Stimulated activated CD8-positive, alpha-beta memory T cell treated with anti-CD3 and anti-CD28 coated beads, Interleukin-15, amount 100 ng/mL, for 24 hours (primary cell): ENCODE measurements around the gene HMCN1.

ENCODE experiments used
- DNase-seq: peaks from one replicate; pipeline ENCODE4 v3.0.0-alpha.2; 2020; ENCODE audit warnings: low read depth

Gene HMCN1

DNA sequence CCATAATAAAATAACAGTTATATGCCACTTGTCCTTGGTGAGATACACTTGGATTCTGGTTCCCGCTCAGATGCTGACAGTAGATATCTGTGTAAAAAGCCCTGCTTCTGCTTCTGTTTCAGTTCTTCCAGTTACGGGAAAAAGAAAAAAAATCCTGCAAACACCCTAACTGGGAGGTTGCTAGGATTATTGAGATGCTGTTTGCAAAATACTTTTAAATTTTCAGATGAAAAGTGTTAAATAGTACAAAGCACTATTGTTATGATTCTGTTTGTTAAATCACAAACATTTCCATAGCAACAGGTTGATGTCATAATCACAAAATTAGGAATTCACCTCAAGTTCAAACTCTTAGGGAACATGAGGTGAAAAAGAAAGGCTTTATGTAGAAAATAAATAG is 232.3 kb downstream of the HMCN1 start:
- no peak for DNase-seq

DNA sequence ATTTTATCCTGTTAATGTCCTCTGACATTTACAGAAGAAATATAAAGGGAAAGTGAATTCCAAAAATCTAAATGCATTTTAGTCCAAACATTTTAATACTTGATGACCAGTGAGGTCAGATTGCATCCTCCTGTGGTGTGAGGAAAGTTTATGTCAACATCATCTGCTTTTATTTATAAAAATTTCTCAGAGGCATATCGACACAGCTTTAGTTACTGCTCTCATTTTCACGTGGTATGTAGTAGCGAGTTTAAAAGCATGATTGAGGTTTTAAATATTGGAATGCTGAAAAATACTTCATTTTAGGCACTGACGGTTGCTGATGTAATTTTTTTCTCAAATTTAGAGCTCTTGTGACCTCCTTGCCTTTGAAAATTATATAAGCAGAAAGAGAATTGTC is 234.8 kb downstream of the HMCN1 start:
- no peak for DNase-seq

DNA sequence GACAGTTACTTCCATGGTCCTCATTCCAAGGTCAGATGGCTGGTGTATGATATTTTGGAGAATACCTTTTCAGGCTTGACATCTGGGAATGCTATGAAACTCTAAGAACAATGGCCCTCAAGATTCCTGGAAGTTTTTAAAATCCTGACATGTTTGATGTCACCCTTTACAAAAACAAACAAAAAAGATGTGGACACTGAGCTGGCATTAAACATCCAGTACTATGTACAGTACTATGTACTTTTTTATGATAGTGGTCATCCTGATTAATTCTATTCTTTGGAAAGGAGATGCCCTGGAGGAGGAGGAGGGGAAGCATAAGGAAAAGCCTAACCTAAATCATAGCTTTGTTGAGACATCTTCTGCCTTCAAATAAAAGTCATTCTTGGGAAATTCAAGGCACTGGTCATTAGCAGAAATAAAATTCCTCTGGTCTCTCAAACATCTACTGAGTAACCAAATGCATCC is 235.4 kb downstream of the HMCN1 start:
- DNase-seq, result no peak

DNA sequence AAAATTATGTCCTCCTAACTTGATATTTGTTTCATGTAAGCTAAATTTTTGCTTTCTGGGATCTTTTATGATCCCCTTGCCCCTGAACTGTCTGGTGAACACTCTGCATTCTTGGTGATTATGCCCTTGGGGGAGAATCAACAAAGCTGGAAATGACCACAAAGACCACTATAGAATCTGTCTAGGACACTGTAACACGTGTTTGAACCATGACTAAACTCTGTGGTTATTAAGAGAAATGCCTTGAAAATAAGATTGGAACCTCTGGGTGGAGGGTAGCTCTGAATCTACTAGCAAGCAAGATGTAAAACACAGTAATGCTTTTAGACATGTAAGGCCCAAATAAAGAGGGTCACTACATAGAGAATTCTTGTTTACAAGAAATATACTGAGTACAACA is 237.5 kb downstream of the HMCN1 start:
- no peak for DNase-seq

DNA sequence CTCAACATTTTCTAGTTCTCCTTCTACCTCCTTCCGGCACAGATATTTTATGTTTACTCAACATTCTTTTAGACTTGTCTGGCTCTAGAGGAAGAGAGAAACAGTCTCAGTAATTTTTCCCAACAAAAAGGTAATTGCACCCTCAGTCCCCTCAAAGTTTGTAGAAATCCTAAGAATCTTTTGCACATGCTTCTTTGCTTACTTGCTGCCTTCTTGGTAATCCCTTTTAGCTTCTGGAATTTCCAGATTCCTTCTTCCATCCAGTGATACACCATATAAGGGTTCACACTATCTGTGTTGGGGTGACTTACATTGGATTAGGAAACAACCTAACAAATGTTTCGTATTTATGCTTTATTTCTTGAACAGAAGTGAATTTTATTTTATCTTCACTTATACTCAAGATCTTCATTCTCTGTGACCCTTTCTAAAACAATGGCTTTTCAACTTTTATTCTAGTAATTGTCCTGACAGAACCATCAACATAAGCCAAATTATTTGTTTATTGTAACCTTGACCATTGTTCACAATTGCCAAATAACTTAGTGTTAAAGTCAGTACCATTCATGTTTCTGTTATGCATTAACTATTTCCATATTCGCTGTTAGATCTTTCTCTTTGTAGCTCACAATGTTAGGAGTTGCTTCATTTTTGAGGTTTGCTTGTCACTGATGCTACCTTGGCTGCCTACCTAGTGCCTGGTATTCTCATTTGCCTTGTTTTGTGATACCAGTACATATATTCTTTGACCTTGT is 238.1 kb downstream of the HMCN1 start:
- no peak for DNase-seq

DNA sequence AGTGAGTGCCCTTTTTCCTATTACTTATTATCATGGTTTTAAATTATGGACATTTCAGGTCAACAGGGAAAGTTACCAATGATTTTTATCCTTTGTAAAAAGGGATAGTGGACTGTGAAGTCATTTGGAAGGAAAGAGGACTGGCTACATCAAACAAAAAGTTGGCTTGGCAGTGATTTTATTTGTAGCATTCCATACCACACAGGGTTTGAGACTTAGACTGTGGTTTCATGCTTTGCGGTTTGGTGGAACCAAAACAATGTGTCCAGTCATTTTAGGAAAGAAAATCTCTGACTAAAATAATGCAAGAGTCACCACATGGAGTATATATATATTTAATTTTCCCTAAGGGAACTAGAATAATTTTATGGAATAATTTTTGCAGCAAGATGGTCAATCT is 239.5 kb downstream of the HMCN1 start:
- DNase-seq, result no peak

DNA sequence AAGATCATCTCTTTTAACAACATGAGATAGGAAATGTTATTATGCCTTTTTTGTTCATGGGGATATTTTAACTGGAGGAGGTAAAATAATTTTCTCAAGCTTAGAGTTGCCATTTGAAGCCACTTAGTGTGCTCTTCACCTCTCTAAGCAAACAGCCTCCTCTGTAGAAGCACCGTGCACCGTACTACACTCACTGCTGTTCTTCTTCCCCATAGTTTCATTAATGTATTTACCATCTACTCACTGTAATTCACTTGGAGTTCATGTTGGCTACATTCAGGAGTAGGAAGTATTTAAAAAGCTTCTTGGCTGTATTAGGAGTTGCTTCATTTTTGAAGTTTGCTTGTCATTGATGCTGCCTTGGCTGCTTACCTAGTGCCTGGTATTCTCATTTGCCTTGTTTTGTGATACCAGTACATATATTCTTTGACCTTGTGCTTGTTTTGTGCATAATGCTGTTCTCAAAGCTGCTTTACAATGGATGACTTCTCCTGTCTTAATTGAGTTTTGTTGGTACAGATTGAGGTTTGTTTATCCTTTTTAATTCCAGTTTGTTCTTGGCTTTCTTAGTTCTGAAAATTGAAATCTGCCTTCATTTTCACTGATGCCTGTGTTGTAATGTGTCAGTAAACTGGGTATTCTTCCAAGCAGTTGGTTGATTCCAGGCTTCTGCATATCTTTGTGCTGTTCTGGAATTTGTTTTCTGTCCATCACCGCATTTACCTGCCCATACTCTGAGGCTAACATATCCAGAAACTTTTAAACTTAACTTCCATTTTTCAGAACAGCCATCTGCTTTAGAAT is 240.4 kb downstream of the HMCN1 start:
- DNase-seq, result no peak

DNA sequence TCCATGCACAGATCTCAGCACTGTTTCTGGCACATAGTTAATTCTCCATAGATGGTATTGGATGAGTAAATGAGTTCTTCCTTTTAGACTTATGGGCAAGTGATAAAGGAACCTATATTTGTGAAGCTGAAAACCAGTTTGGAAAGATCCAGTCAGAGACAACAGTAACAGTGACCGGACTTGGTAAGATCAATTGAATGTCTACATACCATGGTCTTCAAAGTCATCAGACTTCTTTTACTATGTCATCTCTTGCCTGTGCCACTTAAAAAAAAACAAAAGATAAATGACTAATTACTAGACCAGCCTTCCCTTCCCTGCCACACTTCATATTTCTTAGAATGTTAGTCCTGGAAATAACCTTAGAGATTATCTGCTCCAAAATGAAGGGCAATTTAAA is 246.7 kb downstream of the HMCN1 start:
- DNase-seq, result no peak

DNA sequence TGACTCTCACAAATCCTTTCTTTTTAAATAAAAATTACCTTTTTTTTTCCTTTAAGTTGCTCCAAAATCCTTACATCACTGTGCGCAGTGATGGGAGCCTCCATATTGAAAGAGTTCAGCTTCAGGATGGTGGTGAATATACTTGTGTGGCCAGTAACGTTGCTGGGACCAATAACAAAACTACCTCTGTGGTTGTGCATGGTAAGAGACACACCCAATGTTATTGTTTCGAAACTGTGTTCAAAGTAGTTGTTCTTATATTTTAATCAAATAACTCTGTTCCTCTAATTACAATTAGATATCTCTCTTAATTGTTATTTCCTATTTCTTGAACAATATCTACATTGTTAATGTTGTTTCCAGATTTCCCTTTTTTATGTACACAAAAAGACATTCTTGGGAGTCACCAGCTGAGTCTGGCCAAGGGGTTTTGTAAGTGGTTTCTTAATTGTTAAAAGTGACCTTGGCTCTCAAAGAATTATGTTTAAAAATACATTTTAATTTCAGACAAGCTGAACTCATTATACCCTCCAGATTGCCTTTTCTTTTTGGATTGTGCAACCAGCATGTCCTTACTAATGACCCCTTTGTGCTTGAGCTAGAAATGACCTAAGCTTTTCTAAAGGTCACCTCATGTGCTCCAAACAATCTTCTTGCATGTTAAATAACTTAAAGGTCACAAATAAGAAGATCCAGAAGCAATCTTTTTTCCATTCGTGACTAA is 250.1 kb downstream of the HMCN1 start:
- DNase-seq, result no peak

DNA sequence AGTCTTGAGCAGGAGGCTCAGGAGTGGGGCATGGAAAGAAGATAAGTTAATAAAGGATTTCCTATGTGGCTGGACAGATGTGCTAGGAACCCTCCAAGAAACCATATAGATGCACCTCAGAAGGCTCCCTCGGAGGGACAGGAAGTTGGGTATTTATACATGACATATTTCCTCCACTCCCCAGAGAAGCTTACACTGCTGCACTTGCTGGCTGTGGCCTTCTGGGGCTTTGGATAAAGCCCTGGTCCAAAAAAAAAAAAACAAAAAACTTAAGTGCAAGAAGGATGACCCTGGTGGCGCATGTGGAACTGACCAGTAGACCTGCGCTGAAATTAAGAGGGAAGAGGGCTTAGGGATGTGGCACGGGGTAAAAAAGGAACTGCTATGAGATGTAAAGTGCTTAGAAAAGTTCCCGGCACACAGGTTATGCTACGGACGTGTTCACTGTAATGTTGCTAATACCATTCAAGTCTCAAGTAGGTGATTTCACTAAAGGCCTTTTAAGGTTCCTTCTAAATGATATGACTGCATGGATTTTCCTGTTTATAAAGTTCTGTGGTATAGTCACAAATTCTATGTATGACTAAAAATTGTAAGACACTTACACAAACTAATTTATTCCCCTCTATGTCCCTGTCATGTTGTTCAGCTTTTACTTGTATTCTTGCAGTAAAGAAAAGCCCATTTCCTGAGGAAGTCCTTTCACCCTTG is 253.6 kb downstream of the HMCN1 start:
- DNase-seq, result no peak

DNA sequence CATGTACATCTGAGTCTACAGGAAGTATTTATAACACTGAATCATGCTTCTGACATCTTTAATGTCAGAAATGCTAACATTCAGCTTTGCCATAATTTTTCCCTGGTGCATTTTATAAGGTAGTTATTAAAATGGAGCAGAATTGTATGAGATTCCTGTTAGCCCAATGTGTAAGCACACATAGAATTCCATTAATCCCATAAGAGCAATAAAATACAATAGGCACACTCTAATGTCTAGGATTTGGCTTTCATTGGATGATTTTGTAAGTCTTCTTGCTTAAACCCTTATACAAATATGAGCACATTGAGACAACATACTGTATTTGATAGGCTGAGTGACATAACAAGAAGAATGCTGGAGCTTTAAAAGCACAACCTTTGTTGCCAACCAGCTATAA is 256.4 kb downstream of the HMCN1 start:
- no peak for DNase-seq

DNA sequence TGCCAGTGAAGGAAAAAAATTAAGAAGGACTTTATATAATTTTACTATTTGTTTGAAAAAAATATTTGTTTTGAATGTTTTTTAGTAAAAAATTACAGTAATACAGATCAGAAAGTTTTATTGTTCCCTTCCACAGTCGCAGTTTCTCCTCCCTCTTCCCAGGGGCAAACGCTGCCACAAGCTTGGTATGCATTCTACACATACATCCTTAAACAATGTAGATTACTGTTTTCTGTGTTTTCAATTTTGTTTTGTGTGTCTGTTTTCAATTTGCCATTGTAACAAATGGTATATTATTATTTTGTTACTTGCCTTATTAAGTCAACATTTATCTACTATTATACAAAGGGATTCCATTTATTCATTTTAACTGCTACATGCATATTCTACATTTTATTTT is 257.1 kb downstream of the HMCN1 start:
- DNase-seq, result no peak

DNA sequence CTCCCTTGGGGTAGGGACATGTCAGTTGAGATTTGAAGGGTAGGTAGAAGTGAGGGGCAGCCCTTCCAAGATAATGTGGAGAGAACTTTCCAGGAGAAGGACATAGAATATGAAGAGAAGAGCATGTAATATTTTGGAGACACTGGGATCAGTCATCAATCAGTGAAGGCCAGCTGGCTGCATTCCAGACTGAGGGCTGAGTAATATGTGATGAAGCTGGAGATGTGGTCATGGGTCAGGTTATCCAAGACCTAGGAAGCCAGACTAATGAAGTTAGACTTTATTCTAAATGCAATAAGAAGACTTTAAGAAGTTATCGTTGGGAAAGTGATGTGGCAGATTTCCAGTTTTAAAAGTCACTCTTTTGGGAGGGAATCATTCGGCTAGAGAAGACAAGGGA is 262.0 kb downstream of the HMCN1 start:
- DNase-seq, result no peak

DNA sequence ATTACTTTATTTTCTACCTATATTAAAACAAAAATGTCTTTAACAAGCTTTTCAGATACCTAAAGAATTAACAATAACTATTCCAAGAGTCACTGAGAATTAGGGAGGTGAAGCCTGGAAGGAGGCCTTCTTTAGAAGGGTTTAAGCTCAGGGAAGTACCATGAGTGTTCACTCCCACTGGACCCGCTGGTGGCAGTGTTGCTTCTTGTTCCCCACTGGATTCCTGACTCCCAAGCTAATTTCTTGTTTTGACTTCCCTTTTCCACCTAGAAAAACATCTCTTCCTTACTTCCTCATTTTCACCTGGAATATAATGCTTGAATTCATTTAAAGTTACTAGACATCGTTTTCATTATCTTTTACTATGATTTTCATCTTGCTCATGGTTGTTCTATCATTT is 264.2 kb downstream of the HMCN1 start:
- no peak for DNase-seq

DNA sequence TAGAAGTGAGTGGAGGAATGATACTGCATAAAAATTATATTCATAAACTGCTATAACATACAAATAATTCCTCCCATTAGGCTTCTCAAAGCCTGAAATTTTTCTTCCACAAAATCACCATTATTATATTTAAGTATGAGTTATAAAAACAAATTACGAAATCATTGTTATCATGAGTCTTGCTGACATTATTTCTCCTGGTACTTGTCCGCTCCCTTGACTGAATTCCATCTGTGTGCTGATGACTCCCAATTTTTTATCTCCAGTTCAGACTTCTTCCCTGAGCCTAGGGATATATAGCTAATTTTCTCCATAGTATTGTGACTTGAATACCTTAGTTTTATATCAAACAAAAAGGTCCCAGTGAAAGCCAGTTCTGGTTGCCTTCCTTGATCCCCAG is 268.2 kb downstream of the HMCN1 start:
- DNase-seq, result no peak

DNA sequence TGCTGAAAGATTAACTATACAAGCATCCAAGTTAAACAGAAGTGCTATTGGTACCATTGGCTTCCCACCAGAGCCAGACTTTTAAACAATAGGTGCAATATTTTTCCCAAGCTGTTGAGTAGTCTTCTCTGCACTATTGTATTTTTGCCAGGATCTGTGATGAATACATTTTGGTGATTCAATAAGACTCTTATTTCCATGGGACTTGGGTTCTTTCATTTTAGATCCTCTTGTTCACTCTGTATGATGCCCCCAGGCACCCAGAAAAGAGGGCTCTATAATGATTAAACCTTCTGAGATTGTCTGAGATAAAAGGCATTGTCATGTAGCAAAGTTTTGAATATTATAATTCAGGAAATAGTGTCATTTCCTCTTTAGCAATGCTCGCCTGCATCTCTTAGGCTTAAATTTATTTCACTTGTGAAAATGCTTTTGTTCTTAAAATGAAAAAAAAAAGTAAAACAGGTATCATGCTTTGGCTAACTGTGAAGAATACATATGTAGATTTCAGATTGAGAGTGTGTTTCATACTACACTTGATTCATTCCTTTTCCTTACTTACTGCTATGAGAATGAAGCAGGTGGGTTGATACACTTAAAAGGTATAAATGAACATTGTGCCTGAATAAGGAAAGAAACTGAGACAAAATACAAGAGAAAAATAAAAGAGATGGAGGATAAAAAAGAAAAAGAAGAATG is 275.0 kb downstream of the HMCN1 start:
- DNase-seq, result no peak

DNA sequence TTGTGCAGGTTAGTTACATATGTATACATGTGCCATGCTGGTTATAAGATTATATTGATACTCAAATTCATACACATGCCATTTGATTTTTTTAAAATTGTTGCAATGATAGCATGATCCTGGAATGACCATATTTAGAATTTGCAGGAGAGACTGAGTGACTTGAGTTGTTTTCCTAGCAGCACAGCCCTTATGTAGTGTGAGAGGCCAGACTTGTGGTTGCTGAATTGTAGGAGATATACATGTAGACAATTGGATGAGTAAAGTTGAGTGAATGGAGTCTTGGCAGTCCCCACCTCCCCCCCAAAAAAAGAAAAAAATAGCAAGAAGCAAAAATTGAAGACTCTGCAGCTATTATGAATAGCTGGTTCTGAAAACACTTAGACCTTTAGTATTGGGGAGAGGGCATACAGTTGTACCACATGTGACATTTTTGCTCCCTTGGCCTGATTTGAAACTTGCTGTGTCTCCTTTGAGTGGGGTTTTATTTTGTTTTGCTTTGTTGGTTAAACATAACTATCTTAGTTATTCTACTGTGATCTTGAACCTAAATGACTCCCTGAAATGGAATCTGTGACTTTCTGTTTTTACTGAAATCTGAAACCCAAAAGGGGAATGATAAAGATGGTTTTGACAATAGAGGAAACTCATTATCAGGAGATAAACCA is 280.3 kb downstream of the HMCN1 start:
- no peak for DNase-seq

DNA sequence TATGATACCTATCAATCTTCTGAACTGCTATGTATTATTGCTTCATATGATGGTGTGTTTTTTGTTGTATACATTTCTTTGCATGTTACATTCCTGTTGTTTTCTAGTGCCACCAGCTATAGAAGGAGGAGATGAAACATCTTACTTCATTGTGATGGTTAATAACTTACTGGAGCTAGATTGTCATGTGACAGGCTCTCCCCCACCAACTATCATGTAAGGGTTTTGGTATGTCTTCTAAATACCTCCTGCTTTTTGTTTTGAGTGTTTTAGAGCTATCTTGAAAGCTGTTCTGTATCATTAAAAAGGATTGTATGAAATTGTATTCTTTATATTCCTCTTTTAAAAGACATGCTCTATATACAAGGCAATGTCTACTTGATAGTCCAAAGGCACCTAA is 282.7 kb downstream of the HMCN1 start:
- no peak for DNase-seq

DNA sequence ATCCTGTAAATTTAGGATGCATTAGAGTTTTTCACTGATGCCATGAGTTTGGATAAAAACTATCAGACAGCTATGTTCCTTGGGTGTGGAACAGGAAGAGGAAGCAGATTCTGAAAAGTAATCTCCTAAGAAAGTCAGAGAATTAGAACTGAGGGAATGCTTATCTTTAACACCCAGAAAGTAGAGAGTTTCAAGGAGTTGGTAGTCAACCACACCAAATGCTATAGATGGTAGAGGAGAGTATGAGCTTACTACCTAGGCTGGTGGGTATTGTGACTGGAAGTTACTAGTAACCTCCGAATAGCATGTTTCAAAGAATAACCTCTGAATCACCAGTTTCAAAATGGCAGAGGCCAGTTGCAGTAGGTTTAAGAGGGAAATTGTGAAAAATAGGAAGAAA is 288.0 kb downstream of the HMCN1 start:
- no peak for DNase-seq

DNA sequence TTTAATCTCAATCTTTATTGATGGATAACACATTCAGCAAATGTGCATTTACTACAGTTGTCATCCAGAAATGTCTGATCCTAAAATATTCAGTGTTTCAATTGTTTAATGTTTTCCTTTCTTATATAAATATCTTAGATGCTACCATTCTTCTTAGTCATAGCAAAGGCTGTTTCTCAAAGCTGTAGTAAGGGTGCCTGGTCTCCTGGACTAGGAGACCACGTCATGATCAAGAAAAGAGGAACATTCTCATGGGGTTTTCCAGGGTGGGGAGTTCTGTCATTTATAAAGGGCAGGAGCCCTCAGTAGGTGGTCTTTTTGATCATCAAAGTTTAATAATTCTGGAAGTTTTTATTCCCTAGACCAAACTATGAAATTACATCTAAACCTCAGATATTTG is 292.8 kb downstream of the HMCN1 start:
- DNase-seq, result no peak

DNA sequence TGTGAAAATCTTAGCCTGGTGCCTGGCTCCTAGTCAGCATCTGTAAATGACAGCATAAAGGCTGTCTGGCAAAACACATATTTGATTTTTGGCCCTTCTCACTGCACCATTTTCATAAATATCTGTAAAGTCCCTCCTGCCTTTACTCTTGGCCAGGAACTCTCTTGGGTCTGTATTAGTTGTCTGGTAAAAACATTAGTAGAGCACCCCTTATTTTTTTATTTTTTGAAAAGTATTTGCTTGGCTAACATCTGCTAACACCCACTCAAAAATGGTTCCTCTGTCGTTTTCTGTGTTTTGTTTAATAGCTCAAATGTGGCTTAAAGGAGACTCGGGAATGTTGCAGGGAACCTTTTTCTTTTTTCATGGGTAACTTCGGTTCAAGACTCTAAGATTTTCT is 293.4 kb downstream of the HMCN1 start:
- DNase-seq, result no peak
